ENCODE measurements around the gene FAM181A.

GRCh38 chr14:93879362-93879983 is 47.7 kb upstream of the FAM181A start:
- no peak for TF ChIP-seq POLR2A (IDR thresholded peaks at IDR 0.05)
- TF ChIP-seq CTCF (IDR thresholded peaks at IDR 0.05) = no peak

All from suprapubic skin (tissue), 3 donors.